HTERT RPE-1 (cell line): ENCODE data around the gene PADI2.
"Not testable (repeated sequence)": the region's sequence is repeated elsewhere in the genome, so short reads cannot be mapped to it uniquely, and the experiment has no call there.

ENCODE experiments used
- in situ Hi-C: fragments of 300-500 bp; cut with MboI; formaldehyde crosslinking; loops from 4 replicates; pipeline ENCODE4 v1.14.3; 2020; ENCODE audit warnings: low sequenced_read_pairs

Gene PADI2

DNA sequence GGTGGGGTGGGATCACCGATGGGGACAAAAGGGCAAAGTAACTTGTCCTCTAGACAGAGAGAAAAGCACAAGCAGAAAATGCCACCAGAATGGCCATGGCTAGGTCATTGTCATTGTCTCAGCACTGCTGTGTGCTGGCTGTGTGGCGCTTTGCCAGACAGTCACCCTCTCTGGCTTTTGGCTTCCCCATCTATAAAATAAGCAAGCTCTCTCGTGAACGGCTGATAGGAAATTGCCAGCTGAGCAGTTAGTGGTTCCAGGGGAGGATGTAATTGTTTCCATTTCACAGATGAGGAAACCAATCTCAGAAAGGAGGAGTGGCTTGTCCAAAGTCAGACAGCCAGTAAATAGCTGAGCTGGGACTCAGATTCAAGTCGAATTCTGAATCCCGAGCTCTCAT lies 32.5 kb downstream of the PADI2 start:
- in situ Hi-C loops = no loop called here

DNA sequence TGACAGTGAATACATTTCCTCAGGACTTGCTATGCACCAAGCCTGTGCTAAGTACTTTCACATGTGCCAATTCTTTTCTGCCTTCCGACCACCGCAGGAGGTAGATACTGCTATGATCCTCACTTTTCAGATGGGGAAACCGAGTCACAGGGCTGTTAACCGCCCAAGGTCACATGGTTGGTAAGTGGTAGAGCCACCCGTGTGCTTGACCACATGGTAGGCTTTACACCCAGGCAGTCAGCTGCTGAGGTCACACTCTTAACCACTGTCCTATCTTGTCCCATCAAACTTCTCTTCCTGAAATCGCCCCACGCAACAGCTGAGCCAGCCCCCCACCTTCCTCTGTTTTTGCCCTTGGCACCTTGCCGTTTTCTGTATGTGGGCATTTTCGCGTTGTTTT lies 34.5 kb downstream of the PADI2 start:
- in situ Hi-C loops = no loop called here

DNA sequence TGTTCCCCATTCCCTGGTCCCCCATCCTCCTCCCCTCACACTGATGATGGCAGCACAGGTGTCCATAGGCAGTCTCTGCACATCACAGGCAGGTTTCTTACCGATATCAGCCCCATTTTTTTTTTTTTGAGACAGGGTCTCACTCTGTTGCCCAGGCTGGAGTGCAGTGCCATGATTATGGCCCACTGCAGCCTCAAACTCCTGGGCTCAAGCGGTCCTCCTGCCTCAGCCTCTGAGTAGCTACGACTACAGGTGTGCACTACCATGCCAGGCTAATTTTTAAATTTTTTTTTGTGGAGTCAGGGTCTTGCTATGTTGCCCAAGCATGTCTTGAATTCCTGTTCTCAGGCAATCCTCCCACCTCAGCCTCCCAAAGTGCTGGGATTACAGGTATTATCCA lies 36.5 kb downstream of the PADI2 start:
- in situ Hi-C loops = no loop called here

DNA sequence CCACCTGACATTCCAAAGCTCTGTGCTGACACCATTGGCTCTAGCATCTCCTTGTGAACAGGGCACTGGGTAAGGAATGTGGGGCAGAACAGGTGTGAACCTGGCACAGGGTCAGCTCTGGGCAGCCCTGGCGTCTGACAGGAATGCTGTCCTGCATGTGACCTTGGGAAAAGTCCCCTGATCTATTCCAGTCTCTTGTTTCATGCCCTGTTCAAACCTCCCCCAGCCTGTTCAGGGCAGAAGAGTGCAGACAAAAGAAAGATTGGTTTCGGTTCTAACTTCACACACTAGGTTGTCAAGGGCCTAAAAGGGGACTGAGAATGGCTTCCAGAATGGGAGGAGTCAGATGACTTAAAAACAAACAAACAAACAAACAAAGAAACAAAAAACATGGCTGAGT lies 37.8 kb downstream of the PADI2 start:
- in situ Hi-C loops = no loop called here

DNA sequence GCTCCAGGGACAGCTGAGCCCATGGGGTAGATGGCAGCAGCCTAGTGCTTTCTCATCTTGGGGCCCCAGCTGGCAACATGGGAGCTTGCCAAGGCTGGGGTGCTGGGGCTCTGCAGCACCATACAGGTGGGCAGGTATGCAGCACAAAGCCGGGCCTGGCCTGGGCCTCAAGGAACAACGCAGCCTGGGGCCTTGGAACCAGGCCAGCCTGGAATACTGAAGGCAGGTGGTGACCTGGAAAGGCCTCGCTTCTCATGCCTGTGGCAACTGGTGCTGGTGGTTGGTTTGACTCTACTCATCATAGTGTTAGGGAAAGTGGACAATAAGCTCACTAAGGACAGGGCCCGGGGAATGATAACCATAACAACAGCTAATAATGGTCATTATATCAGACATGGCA lies 38.4 kb downstream of the PADI2 start:
- in situ Hi-C loops = no loop called here

DNA sequence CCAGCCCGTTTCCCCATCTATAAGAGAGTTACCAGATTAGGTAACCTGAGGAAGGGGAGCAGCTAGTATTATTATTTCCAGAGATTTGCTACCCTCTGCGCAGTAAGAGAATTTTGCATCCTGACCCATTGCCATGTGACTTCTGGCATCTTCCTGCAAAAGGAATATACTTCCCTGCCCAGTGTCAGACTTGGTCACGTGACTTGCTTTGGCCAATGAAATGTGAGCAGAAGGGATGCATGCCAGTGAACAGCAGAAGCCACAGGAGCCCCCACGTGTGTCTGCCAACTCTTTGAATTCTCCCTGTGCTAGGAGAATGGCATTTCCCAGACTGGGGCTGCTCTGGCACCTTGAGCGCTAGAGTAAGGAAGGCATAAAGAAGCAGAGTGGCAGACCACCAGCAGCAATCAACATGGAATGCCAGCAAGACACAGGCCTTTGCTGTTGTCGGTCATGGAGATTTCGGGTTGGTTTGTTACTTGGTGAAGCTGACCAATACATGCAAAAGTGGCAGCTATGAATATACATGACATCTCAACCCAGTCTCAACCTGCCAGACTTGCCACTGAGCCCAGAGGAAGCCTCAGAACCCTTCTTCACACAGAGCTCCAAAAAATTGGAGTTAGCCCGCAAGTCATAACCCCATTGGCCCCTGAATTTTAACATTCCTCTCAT lies 39.0 kb downstream of the PADI2 start:
- in situ Hi-C loops = no loop called here

DNA sequence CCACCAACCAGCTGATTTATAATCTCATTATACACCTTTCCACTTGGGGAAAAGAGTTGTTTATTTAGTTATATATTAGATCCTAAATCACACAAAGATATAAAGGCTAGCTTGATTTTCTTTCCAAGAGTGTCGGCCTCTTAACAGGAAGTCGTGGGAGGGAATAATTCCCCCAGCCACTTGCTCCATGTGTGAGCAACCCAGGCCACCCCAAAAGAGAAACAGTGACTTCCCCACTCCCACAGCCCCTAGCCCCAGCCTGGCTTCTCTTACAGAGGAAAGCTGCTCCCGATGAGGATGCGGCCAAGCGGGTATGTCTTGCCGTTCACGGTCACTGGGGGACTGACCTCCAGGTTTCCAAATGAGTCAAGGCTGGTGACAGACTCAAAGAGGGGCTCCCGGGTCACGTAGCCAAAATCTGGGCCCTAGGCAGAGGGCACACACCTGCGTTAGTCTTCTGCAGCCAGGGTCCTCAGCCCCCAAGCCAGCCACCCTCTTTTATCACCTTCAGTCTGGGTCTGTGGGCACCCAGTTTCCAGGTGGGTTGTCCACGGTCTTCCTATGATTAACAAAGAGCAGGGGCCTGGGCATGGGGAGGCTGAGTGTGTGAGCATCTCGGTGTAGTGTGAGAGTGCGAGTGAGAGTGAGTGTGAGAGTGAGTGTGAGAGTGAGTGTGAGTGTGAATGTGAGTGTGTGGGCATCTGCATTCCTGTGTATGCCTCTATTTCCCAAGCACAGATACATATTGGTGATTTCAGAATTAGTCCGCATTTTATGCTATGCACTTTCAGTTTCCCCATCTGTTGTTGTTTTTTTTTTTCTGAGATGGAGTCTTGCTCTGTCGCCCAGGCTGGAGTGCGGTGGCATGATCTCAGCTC lies 40.0 kb downstream of the PADI2 start:
- in situ Hi-C loops = no loop called here

DNA sequence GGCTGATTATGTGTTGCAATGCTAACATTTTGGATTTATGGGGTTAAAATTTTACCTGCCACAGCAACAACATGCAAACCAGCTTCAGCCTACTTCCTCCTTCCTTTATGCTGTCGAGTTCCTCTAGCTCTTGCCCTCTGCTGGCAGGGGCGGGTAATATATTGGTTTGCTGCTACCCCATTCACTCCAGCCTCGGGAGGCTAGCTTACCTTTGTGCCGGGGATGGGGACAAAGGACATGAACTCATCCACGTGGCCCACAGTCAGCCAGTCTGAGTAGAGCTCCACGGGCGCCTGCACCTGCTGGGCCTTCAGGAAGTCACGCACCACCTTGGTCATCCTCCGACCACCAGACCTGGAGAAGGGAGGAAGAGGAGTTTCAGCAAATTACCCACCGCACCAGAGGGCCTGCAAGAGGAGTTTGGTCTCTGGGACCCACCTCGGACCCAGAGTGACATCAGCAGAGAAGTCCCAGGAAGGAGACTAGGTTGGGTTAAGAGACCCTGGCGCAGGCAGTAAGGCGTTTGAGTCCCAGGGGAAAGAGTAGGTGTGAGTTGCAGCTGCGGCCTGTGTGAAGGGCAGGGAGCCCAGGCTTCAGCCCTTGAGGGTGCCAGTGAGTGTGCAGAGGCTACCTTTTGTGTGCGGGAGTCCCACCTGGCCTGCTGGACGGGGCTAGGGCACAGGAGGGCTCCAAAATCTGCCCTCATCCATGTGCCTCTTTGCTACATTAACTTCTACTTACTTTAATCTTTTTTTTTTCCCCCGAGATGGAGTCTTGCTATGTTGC lies 43.6 kb downstream of the PADI2 start:
- in situ Hi-C loops = no loop called here

DNA sequence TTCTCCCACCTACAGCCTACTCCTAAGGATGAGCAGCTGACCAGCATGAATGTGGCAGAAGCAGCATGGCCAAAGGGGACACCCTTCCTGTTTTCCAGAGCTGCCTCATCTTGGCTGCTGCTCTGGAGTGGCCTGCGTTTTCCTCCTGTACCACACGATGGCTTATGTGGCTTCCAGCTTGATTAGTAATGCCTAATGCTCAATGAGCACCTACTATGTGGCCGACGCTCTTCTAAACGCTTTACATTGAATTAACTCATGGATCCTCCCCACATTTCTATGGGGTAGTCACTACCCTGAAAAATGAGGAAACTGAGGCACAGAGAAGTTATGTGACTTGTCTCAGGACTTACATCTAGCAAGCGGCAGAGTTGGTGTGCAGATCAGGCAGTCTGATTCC lies 47.5 kb downstream of the PADI2 start:
- in situ Hi-C loops = no loop called here

DNA sequence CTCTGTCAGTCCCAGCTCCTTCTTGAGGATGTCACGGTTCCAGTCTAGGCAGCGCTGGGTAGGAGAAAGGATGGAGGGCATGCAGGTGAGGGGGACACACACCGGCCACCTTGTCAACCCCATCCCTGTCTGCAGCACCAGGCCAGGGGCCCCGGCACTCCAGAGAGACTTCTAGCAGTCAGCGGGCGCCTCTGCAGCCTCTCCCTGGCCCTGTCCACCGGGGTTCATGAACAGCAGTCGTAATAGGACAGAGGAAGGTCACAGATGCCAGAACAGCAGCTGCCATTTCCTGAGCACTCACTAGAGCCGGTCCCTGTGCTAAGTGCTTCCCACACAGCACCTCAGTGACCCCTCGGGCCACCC lies 49.1 kb downstream of the PADI2 start:
- in situ Hi-C loops = no loop called here

DNA sequence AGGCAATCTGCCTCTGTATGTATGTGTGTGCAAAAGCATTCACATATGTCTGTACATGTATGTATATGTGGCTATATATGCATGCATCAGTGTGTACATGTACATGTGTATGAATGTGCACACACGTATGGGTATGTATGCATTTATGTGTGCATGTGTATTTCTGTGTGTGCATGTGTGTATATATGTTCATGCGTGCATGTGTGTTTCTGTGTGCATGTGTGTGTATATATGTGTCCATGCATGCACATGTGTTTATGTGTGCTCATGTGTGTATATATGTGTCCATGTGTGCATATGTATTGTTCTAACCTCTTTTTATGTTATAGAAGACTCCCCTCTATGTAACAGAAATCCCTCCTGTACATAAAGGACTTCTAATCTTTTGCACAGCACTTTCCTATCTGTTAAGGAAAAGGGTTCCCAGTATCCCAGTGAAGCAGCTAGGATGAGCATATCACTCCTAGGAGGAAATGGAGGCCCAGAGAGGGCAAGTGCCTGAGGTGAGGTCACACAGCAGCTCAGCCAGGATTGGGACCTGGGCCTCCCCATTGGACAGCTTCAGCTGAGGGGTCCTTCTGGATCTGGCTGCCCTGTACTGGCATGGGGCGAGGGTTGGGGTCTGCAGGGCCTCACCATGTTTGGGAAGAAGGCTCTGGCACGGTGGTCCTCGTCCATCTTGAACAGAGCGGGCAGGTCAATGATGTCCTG lies 49.6 kb downstream of the PADI2 start:
- in situ Hi-C loops = no loop called here

DNA sequence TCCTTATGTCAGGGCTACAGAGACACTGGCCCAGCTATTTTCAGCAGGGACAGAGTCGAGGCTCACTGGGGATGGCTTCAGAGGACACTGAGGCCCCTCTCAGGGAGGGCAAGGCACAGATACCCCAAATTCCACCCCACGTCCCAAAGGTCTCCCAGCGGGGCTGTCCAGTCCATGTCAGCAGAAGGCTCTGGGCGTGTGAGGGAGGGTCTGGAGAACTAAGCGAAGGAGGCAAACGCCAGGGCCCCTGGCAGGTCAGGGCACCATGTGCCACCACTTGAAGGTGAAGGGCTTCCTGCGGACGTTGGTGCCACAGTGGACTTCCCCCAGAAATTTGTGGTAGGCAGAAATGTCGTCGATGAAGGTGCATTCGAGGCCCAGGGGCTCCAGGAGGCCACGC lies 50.5 kb downstream of the PADI2 start:
- in situ Hi-C loops = no loop called here

DNA sequence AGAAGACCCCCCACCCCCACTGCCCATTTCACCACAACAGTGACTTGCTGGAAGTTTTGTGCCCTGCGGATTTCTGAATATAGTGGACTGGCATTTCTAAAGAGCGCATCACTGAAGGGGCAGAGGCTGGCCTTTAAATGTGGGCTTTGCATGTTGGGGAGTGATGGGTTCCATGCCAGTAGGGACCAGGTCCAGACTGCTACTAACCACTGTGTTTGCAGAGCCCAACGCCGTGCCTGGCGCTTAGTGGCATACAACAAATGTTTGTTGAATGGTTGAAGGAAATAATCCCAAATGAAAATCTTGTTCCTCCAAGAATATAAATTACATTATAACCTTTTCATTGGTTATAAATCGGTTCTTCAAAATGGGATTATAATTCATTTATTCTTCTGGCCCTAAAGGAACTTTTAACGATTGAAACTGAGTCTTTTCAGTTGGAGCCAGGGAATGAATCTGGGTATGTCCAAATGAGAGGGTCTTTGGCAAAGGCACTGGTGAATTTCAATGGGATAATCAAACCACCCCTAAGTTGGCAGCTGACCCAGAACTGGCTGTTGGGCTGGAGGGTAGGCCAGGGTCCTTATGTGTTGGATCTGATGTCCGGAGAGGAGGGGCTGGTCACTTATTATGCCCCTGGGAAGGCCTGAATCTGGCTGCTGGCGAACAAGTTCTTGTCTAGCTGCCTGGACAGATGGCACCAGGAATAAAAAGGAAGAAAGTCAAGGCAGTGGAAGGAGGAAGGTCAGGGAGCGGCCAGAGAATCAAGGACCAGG lies 51.6 kb downstream of the PADI2 start:
- in situ Hi-C loops = no loop called here

DNA sequence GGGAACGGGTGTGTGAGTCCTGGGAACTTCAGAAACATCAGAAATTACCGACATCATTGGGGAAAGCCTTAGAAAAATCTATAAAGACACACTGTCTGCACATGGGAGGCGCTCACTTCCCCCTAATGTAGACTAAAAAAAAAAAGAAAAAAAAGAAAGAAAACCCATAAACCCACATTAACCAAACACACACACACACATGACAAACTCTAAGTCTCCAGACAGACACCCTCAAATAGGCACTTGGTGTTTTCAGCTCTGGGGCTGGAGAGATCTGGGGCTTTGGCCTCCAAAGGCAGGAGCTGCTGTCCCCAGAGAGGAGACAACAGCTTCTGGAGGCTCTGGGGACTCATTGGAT lies 52.2 kb downstream of the PADI2 start:
- in situ Hi-C loops = no loop called here

DNA sequence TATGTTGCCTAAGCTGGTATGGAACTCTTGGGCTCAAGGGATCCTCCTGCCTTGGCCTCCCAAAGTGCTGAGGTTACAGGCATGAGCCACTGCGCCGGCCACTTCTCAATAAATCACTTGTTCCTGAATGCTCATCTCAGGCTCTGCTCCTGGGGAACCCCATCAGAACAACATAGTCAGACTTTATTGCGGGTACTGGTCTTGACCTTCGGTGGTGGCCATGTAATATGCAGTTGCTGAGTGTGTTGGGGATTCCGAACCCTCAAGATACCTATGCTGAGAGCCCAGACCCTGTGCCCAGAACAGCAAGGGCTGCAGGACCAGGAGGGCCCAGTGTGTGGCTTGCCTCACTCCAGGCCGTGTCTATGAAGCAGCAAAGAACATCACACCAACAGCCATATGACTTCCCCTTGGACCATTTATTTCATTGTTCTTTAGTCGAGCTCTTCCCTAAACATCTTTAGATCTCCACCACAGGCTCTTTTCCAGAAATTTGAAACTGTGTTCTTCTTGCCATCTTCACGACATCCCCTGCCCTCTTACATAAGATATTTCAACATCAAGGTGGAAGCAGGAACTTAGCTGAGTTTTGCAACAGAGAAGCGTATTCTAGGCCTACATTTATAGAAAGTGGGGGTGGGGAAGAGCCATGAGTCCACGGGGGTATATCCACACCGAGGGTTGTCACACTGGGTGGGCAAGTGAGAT lies 52.7 kb downstream of the PADI2 start:
- in situ Hi-C loops = no loop called here

DNA sequence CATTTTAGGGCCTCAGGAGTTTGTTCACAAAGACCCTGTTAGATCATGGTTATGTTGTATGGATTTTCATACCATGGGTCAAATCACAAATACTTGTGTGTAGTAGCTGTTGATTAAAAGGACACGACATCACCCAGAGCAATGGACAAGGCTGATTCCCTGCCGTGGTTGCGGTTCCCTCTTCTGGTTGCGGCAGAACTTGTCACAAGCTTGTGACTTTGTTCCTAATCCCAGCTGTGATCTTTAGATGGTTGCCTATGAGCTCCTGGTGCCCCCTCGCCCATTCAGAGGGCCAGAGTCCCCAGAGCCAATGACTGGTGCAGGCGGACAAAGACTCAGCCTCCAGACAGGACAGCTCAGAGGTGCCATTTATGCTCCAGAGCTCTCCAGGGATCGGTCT lies 53.6 kb downstream of the PADI2 start:
- in situ Hi-C loops = no loop called here

DNA sequence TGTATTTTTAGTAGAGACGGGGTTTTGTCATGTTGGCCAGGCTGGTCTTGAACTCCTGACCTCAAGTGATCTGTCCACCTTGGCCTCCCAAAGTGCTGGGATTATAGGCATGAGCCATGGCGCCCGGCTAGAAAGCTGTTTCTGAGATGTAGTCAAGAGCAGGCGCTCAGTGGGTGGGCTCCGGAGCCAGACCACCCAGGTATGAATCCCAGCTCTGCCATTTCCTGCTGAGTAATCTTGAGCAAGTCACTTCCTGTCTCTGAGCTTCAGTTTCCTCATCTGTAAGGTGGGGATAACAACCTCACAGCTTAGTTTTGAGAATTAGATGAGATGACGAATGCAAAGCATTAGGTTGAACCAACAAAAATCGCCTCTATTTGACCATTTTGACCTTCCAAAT lies 56.5 kb downstream of the PADI2 start:
- in situ Hi-C loops = not testable (repeated sequence)

DNA sequence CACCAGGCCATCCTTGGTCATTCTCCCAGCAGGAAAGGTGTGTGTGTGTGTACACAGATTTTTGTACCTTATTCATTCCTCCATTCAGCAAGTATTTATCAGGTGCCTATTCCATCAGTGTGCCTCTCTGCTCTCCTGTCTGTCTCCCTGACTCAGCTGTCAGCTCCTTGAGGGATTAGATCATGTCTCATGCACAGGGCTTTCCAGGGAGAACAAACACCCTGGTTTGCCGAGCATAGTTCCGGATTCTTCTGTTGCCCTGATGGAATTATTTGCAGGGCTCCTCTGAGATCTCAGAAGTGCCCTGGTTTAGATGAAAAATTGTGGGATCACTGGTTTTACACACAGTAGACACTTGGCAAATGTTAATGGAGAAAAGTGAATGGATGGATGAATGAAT lies 57.4 kb downstream of the PADI2 start:
- in situ Hi-C loops = no loop called here

DNA sequence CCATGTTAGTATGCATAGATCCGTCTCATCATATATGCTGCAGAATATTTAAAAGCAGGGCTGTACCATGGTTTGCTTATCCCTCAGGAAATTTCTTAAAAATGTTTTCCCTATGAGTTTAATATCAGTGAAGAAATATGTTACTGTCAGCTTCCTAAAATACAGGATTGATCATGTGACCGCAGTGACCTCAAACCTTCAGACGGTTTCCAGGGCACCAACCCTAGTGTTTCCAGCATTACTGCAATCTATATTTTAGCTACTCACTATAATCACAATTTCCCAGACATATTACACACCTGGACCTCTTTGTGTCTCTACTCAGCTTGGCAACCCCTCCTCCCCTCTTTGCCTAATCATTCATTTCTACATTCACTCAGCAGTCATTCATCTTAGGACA lies 57.8 kb downstream of the PADI2 start:
- in situ Hi-C loops = no loop called here

DNA sequence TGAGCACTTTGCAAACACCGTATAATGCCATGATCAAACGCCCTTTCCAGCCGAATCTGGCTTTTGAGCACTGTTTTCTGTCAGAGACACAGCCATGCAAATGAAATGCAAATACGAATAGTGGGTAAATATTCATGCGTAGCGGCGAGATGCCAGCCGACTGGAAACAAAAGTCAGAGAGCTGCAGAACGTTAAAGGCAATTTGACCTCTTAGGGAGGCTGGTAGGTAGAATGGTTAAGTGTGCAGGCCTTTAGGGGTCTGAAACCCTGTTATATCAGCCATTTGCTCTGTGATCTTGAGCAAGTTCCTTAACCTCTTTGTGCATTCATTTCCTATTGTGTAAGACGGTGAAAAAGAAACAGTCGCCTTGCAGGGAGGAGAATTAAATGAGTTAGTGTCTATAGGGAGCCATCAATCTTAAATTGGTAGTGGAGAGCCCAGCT lies 58.9 kb downstream of the PADI2 start:
- in situ Hi-C loops = no loop called here
